SJSA1 (cell line): ENCODE measurements around the gene ROBO1. TPM values are rescaled to one million over a fixed set of nuclear protein-coding genes. Genes with fewer than 3 reads are reported as not detected.

Source experiments
- DNase-seq, 2 experiments: peaks; one replicate each; pipeline ENCODE4 v3.0.0-alpha.2; 2015 to 2020; ENCODE audit warnings: low spot score in 2 of 2, low read depth in 1 of 2
- H3K27ac ChIP-seq: fragments of 250-450 bp; sonication (Bioruptor Pico); 2 replicates; pipeline ENCODE4 v1.5.1; 2020; ENCODE audit warnings: mild to moderate bottlenecking, moderate library complexity
- H3K27me3 ChIP-seq: fragments of 250-450 bp; sonication (Bioruptor Pico); replicated peaks from 2 replicates; pipeline ENCODE4 v1.5.1; 2020; ENCODE audit warnings: mild to moderate bottlenecking, moderate library complexity
- H3K36me3 ChIP-seq: fragments of 250-450 bp; sonication (Bioruptor Pico); 2 replicates; pipeline ENCODE4 v1.5.1; 2020; ENCODE audit warnings: mild to moderate bottlenecking
- H3K4me1 ChIP-seq: fragments of 250-450 bp; sonication (Bioruptor Pico); replicated peaks from 2 replicates; pipeline ENCODE4 v1.6.1; 2021; ENCODE audit warnings: mild to moderate bottlenecking
- H3K4me3 ChIP-seq: fragments of 250-450 bp; sonication (Bioruptor Pico); 2 replicates; pipeline ENCODE4 v1.5.1; 2020; ENCODE audit warnings: mild to moderate bottlenecking
- H3K9me3 ChIP-seq: fragments of 250-450 bp; sonication (Bioruptor Pico); replicated peaks from 2 replicates; pipeline ENCODE4 v1.5.1; 2020; ENCODE audit warnings: mild to moderate bottlenecking
- total RNA-seq: library from RNA; depleted of rRNA; stranded (reverse); fragments of >200 nt; shearing (Covaris generic); gene quantifications from 2 replicates; pipeline ENCODE4 v1.2.3, GENCODE V29; 2014

The ROBO1 gene
- total RNA-seq, 1 experiment from 2014 or later = 38.9 TPM

DNA sequence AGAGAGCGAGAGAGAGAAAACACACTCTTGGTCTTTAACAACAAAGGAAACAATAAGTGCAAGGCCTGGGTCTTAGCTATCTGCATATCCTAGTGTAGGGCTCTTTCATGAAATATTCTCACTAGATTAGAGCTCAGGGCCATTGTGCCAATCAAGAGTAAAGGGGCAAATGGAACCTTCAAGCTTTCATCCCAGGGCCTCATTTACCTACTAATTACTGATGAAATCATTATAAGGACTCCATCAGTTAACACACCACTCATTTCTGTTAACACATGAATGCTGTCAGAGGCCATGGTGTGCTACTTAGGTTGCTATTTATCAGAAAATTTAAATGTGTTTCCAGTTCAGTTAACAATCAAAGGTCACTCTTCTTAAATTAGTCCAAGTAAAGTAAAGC lies 597.8 kb downstream of the ROBO1 start:
- Histone ChIP-seq H3K9me3 (no peaks in the 10 kb centered on the region), H3K27ac (no peak overlapping the region), H3K4me1 (peaks cover 15% of the 10 kb centered on the region), H3K27me3 (no peaks in the 10 kb centered on the region), H3K4me3 (no peak overlapping the region), H3K36me3 (no peaks in the 10 kb centered on the region)
- DNase-seq = no peak

DNA sequence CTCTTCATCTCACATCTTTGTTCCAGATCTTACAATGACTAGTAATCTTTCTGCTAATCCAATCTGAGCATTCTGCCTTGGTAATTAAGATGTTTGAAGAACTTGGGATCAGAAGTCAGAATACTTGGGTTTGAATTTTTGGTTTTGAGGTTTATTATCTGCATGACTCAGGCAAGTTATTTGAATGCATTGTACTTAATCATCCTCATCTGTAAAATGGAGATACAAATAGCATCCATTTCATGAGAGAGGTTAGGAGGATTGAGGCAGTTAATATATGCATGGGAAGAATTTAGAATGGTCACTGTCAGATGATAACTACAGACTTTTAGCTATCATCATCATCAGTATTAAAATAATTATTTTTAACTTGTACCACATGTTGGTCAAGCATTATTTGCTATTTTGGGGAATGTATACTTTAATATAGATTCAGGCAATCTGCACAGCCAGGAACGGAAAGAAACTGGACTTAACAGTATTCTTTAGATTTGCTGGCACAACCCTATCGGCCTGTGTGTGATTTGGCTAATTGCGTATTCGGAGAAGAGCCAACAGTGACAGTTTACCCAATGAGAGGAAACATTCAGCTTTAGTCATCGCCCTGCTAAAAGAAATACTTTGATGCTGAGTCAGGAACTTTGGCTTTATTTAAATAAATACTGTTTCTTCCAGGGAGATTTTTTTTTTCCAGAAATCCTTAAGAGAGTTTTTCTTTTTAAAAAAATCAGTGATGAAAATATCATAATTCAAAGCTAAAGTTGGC lies 600.0 kb downstream of the ROBO1 start:
- Histone ChIP-seq H3K36me3 (no peaks in the 10 kb centered on the region), H3K27me3 (no peaks in the 10 kb centered on the region), H3K9me3 (no peaks in the 10 kb centered on the region), H3K4me1 (peaks cover 15% of the 10 kb centered on the region), H3K27ac (peak overlapping the region; percentile 75), H3K4me3 (no peak overlapping the region)
- DNase-seq = peak; percentile 49 to 68

DNA sequence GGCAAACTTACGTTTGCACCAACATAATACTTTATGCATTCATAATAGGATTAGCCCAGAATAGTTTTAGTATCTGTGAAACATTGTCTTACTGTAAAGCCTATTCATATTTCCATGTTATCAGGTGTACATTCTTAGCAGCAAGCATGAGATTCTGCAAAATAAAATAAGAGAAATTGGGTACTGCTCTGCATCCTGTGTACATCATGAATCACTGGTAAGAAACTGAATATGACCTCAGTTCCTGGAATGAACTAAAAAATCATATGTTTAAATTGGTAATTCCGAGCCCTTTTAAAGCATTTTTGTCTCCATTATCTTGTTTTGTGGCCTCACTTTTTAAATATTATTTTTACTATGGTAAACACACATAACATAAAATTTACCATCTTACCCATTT lies 605.1 kb downstream of the ROBO1 start:
- peaks cover 6% of the 10 kb centered on the region for H3K4me1 ChIP-seq
- H3K27ac ChIP-seq = no peak overlapping the region
- H3K9me3 ChIP-seq = no peaks in the 10 kb centered on the region
- no peak for DNase-seq
- H3K4me3 ChIP-seq = no peak overlapping the region
- H3K27me3 ChIP-seq = no peaks in the 10 kb centered on the region
- no peaks in the 10 kb centered on the region for H3K36me3 ChIP-seq

DNA sequence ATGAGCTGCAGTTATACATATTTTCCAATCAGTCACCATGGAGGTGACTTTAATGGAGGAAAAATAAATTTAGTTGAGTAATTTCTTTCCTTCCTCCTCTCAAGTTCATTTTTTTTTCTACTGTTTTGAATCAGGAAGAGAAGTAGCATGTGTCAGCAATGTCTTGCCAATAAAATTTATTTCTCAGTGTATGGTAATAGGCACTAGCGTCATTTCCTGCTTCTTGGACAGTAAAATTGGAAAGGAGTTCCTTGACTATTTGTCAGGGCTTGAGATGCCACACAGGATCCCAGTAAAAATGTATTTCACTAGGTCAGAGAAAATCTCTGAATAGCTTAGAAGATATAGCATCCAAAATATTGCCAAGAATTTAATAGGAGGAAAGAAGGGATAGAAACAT lies 605.9 kb downstream of the ROBO1 start:
- Histone ChIP-seq H3K27ac (no peak overlapping the region), H3K27me3 (no peaks in the 10 kb centered on the region), H3K4me1 (no peaks in the 10 kb centered on the region), H3K4me3 (no peak overlapping the region), H3K9me3 (no peaks in the 10 kb centered on the region), H3K36me3 (no peaks in the 10 kb centered on the region)
- DNase-seq = no peak

DNA sequence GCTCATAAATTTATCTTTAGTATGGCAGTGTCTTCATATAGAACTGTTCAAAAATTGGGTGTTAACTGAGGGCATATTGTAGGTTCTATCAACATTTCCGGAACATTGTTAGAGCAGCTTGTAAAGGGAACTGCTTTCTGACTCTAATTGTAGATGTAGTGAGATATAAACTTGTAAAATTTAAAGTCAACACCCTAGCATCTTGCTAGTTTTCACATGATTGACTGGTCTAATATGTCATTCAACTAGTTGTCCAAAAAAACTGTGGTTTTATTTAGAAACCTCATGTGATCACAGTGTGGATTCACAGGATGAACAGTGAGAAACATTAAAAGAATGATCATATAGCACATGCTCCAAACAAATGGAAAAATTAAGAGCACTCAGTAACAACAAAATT lies 607.4 kb downstream of the ROBO1 start:
- no peak overlapping the region for H3K4me3 ChIP-seq
- H3K9me3 ChIP-seq = no peaks in the 10 kb centered on the region
- no peaks in the 10 kb centered on the region for H3K36me3 ChIP-seq
- H3K27me3 ChIP-seq = no peaks in the 10 kb centered on the region
- H3K27ac ChIP-seq = no peak overlapping the region
- H3K4me1 ChIP-seq = no peaks in the 10 kb centered on the region
- no peak for DNase-seq

DNA sequence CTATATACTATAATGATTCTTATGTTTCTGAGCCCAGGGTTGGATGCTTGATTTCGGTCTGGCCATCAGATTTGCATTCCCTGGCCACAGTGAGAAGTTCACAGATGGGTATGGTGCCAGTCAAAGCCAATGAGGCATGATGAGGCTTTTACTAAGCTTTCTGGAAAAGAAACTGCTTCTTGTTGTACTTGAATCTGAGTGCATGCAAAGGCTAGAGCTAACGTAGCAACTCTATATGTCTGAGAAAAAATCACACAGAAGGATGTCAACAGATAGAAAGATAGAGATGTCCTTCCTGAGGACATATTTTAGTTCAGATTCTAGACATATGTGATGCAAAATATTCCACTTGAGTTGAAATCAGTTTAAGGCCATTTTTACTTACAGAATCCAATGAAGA lies 608.1 kb downstream of the ROBO1 start:
- Histone ChIP-seq H3K4me1 (no peaks in the 10 kb centered on the region), H3K27ac (no peak overlapping the region), H3K9me3 (no peaks in the 10 kb centered on the region), H3K27me3 (no peaks in the 10 kb centered on the region), H3K4me3 (no peak overlapping the region), H3K36me3 (no peaks in the 10 kb centered on the region)
- DNase-seq = no peak

DNA sequence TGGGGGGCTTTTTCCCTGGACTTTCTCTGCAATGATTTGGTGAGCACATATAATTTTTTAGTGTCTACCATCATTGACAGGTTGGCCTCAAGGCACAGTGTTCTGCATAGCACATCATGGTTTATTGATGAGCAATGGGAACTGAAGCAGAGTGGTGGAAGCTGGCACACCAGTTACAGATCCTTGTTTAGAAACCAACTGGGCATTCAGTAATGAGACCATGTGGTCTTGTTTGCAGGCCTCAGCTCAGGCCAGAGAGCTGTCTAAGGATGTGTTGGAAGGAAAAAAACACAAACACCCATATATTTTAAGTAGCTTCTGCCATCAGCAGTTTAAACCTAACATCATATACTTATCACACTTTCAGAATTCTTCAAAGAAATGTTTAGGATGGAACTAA lies 610.6 kb downstream of the ROBO1 start:
- Histone ChIP-seq H3K9me3 (no peaks in the 10 kb centered on the region), H3K27ac (no peak overlapping the region), H3K4me1 (no peaks in the 10 kb centered on the region), H3K27me3 (no peaks in the 10 kb centered on the region), H3K4me3 (no peak overlapping the region), H3K36me3 (no peaks in the 10 kb centered on the region)
- DNase-seq = no peak

DNA sequence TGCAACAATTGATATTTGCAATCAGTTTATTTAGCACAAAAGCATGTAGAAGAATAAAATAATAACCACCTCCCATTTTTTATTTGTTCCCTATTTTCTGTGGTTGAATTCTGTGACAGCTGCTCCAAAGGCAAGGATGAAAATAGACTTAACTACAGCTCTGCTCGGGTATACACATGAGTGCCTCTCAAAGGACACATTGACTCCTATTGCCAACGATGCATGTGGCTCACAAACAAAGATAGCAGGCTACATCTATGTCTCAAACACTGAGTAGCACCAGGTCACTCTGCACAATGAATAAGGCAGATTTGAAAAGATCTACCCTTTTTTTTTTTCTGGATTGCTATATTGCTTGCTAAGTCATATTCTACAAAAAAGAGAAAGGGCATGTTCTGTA lies 612.9 kb downstream of the ROBO1 start:
- no peaks in the 10 kb centered on the region for H3K9me3 ChIP-seq
- H3K27me3 ChIP-seq = no peaks in the 10 kb centered on the region
- H3K4me1 ChIP-seq = no peaks in the 10 kb centered on the region
- no peak for DNase-seq
- no peak overlapping the region for H3K27ac ChIP-seq
- H3K4me3 ChIP-seq = no peak overlapping the region
- no peaks in the 10 kb centered on the region for H3K36me3 ChIP-seq

DNA sequence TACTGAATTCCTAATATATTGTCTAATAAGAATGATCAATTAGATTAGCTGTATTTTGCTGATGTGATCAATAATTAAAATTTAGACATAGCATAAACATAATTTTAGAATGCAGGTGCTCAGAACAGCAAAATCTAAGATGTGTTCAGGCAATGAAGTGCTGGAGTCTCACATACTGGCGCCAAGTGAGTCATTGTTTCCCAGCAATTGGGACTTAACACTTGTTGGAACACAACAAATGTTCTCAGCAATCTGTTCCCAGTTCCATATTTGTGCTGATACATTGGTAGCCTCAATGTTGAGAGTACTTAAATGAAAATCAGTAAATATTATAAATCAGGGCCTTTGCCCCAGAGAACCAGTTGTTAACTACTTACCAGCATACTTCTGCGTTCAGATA lies 619.0 kb downstream of the ROBO1 start:
- no peak overlapping the region for H3K27ac ChIP-seq
- no peaks in the 10 kb centered on the region for H3K9me3 ChIP-seq
- no peaks in the 10 kb centered on the region for H3K4me1 ChIP-seq
- DNase-seq = no peak
- no peaks in the 10 kb centered on the region for H3K36me3 ChIP-seq
- H3K4me3 ChIP-seq = no peak overlapping the region
- no peaks in the 10 kb centered on the region for H3K27me3 ChIP-seq

DNA sequence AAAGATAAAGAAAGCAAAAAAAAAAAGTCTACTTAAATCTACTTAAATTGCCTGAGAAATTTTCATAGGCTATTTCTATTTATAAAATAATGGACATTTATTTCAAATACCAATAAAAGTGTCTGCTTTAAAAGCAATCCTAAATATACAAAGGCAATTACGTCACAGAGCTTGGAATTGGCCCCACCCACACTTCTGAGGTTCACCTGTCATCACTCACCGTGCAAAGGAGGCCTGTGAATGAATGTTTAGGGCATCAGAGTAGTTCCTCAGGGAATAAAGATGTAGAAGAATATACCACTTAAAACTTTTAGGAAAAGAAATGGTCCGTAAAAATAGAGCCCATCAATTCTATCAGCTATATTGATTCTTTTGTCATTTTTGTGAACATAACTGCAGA lies 621.8 kb downstream of the ROBO1 start:
- DNase-seq = no peak
- Histone ChIP-seq H3K36me3 (no peaks in the 10 kb centered on the region), H3K4me3 (no peak overlapping the region), H3K9me3 (no peaks in the 10 kb centered on the region), H3K27me3 (no peaks in the 10 kb centered on the region), H3K4me1 (no peaks in the 10 kb centered on the region), H3K27ac (no peak overlapping the region)

DNA sequence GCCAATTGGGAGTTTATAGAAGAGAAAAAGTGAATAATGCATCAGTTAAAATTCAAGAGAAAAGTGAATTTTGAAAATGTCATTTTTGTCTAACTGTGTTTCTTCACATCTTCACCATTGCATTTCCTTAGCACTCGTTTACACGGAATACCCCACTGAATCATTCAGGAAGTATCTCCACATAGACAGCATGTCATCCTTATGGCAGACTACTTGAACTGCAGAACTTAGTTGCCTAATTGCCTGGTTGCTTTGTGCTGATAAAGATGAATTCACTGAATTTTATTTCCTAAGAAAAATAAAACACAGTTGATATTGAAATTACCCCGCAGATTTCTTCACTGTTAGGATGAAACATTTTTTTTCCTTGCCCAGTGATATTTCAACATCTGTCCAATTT lies 627.1 kb downstream of the ROBO1 start:
- DNase-seq = peak in 1 of 2 experiments; percentile 2
- no peak overlapping the region for H3K27ac ChIP-seq
- H3K4me1 ChIP-seq = peaks cover 12% of the 10 kb centered on the region
- no peaks in the 10 kb centered on the region for H3K27me3 ChIP-seq
- no peaks in the 10 kb centered on the region for H3K9me3 ChIP-seq
- no peak overlapping the region for H3K4me3 ChIP-seq
- no peaks in the 10 kb centered on the region for H3K36me3 ChIP-seq

DNA sequence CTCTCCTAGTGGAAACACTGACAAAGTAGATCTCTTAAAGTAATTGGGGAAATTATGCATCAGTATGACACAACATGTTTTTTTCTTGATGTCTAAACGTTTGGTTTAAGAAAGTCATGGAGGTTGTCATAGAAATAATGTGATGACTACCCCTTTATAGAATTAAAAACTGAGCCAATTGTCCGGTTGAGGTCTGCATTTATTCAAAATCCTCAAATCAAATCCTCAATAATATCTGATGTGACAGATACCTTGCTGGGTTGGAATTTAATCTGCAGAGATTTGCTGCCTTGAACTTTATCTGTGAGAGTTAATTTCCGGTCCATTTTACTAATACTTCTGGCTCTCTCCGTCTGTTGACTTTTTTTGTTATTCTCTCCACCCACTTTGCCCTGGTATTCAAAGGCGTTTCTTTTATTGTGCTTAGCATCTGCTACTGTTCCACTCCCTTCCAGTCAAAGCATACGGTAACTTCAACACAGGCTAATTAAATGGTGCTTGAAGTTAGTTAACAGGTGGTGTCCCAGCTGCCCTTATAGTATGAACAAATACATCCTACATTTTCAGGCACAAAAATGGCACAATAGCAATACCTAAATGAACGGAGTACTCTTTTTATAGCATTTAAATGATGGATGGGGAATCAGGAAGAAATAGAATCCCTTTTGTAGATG lies 628.3 kb downstream of the ROBO1 start:
- no peaks in the 10 kb centered on the region for H3K36me3 ChIP-seq
- H3K27me3 ChIP-seq = no peaks in the 10 kb centered on the region
- H3K9me3 ChIP-seq = no peaks in the 10 kb centered on the region
- DNase-seq = peak in 1 of 2 experiments; percentile 6
- peaks cover 12% of the 10 kb centered on the region for H3K4me1 ChIP-seq
- H3K27ac ChIP-seq = peak overlapping the region; percentile 18; the same call in 1 of the 2 replicates
- H3K4me3 ChIP-seq = no peak overlapping the region

DNA sequence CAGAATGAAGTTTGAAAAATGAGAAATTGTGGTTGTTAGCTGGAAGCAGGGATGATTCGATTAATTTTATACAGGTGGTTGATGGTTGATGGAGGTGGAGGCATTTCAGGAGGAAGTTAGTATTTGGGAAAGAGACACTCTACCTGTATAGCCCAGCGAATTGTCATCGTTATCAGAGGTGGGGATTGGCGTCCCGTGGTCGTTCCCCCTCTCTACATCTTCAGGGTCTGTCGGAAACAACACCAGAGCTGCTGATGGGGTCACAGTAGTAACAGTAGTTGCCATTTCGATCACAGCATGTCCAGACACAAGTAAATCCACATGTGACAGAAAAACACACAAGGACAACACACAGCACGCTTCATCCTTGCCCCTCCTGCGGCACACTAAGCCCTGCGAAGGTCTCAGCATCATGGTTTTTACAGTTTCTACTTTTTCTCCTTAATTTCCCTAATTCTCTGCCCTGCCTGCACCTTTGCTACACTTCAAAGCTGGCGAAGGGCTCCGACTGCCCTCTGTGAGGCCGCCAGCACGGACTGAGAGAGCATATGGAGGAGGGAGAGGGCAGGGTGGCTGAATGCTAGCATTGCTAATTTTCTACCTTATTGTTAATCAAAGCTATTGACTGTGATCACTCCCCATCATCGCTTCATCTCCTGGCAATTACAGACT lies 642.3 kb downstream of the ROBO1 start:
- Histone ChIP-seq H3K4me1 (no peaks in the 10 kb centered on the region), H3K4me3 (no peak overlapping the region), H3K36me3 (no peaks in the 10 kb centered on the region), H3K27me3 (no peaks in the 10 kb centered on the region), H3K9me3 (no peaks in the 10 kb centered on the region), H3K27ac (no peak overlapping the region)
- no peak for DNase-seq

DNA sequence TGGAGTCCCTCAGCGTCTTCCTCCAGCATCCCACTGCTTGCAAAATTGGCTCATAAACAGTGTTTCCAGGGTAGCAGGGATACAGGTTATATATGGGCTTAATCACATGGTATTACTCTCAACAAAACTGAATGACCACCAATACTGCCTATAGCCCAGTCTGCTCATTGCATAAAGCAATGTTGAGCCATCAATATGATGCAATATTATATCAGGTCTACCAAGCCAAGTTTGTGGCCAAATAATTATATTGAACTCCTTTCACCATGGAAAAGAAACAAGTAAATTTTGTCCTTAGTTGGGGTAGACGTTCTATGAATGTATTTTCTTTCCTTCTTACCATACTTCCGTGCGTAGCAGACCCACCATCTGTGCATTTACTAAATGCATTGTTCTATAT lies 652.3 kb downstream of the ROBO1 start:
- no peak overlapping the region for H3K27ac ChIP-seq
- DNase-seq = no peak
- no peak overlapping the region for H3K4me3 ChIP-seq
- H3K36me3 ChIP-seq = no peaks in the 10 kb centered on the region
- H3K9me3 ChIP-seq = no peaks in the 10 kb centered on the region
- H3K27me3 ChIP-seq = no peaks in the 10 kb centered on the region
- no peaks in the 10 kb centered on the region for H3K4me1 ChIP-seq
